Activated CD4-positive, alpha-beta memory T cell treated with anti-CD3 and anti-CD28 coated beads for 36 hours (primary cell): ENCODE measurements around the gene MRPS34. TPM values are rescaled to one million over a fixed set of nuclear protein-coding genes. Genes with fewer than 3 reads are reported as not detected.

Source experiments
- CTCF ChIA-PET: fragments of 350-600 bp; sonication (Branson Sonifier 250); formaldehyde crosslinking; loops from one replicate; lab custom pipeline; 2021; ENCODE audit warnings: antibody characterized with exemption, inconsistent platforms; lab: Charles Lee
- POLR2A ChIA-PET: fragments of 350-600 bp; sonication (Branson Sonifier 250); formaldehyde crosslinking; loops from one replicate; lab custom pipeline; 2021; ENCODE audit warnings: antibody characterized with exemption; lab: Charles Lee
- DNase-seq: peaks from one replicate; pipeline ENCODE4 v3.0.0-alpha.2; 2020
- H3K27ac Mint-ChIP-seq: one replicate; pipeline ENCODE4 v1.8.0; 2021; ENCODE audit warnings: mixed read lengths
- H3K27me3 Mint-ChIP-seq: one replicate; pipeline ENCODE4 v1.8.0; 2021; ENCODE audit warnings: mixed read lengths
- H3K36me3 Mint-ChIP-seq: one replicate; pipeline ENCODE4 v1.8.0; 2021; ENCODE audit warnings: mixed read lengths
- H3K4me1 Mint-ChIP-seq: one replicate; pipeline ENCODE4 v1.8.0; 2021; ENCODE audit warnings: low read depth, mixed read lengths
- H3K4me3 Mint-ChIP-seq: one replicate; pipeline ENCODE4 v1.8.0; 2021; ENCODE audit warnings: mild to moderate bottlenecking, mixed read lengths
- H3K9me3 Mint-ChIP-seq: one replicate; pipeline ENCODE4 v1.8.0; 2021; ENCODE audit warnings: mixed read lengths
- intact Hi-C: fragments of 100-400 bp; cut with micrococcal nuclease; formaldehyde crosslinking; loops from one replicate; pipeline ENCODE4 v1.15.1; 2023
- total RNA-seq, 2 experiments: library from RNA; stranded (reverse); gene quantifications; one replicate each; pipeline ENCODE4 v1.2.3, GENCODE V29; 2021

The MRPS34 gene
- total RNA-seq, 2 experiments from 2014 or later: 151 to 152 TPM

- peaks cover 7% of the 10 kb centered on the region for H3K36me3 Mint-ChIP-seq
- DNase-seq: no peak
- ChIA-PET POLR2A (interaction anchor here (0.6 to 1.2 kb wide), 2 partner anchors 13 to 223 kb away, joined by 3 read pairs; no protein-coding TSS in a partner anchor), CTCF (no interaction called here)
- peaks cover 7% of the 10 kb centered on the region for H3K9me3 Mint-ChIP-seq
- H3K4me1 Mint-ChIP-seq: no peaks in the 10 kb centered on the region
- no peaks in the 10 kb centered on the region for H3K27me3 Mint-ChIP-seq
- H3K27ac Mint-ChIP-seq: no peak overlapping the region
- intact Hi-C loops: no loop called here
- H3K4me3 Mint-ChIP-seq: no peak overlapping the region
Observed at GRCh38 chr16:1792836-1793577, 20.1 kb upstream of the MRPS34 start.

GRCh38 chr16:1791943-1792812 is 19.2 kb upstream of the MRPS34 start:
- peaks cover 2% of the 10 kb centered on the region for H3K9me3 Mint-ChIP-seq
- ChIA-PET CTCF (no interaction called here), POLR2A (interaction anchor here (0.6 to 1.2 kb wide), 2 partner anchors 12 to 224 kb away, joined by 3 read pairs; no protein-coding TSS in a partner anchor)
- H3K4me3 Mint-ChIP-seq: no peak overlapping the region
- H3K36me3 Mint-ChIP-seq: peaks cover 6% of the 10 kb centered on the region
- DNase-seq: no peak
- H3K27me3 Mint-ChIP-seq: no peaks in the 10 kb centered on the region
- H3K4me1 Mint-ChIP-seq: no peaks in the 10 kb centered on the region
- intact Hi-C loops: no loop called here
- no peak overlapping the region for H3K27ac Mint-ChIP-seq

GRCh38 chr16:1791256-1791942 is 18.5 kb upstream of the MRPS34 start:
- Mint-ChIP-seq H3K4me1 (no peaks in the 10 kb centered on the region), H3K27me3 (no peaks in the 10 kb centered on the region), H3K4me3 (no peak overlapping the region), H3K36me3 (peaks cover 5% of the 10 kb centered on the region), H3K27ac (no peak overlapping the region), H3K9me3 (no peaks in the 10 kb centered on the region)
- no peak for DNase-seq
- ChIA-PET POLR2A (no interaction called here), CTCF (no interaction called here)
- intact Hi-C loops: no loop called here

- ChIA-PET CTCF (no interaction called here), POLR2A (no interaction called here)
- peaks cover 5% of the 10 kb centered on the region for H3K36me3 Mint-ChIP-seq
- H3K9me3 Mint-ChIP-seq: no peaks in the 10 kb centered on the region
- H3K4me1 Mint-ChIP-seq: no peaks in the 10 kb centered on the region
- no peak overlapping the region for H3K4me3 Mint-ChIP-seq
- intact Hi-C loops: no loop called here
- DNase-seq: no peak
- no peak overlapping the region for H3K27ac Mint-ChIP-seq
- no peaks in the 10 kb centered on the region for H3K27me3 Mint-ChIP-seq
Observed at GRCh38 chr16:1790611-1791255, 17.8 kb upstream of the MRPS34 start.

GRCh38 chr16:1790261-1790610 is 17.3 kb upstream of the MRPS34 start:
- Mint-ChIP-seq H3K36me3 (peaks cover 5% of the 10 kb centered on the region), H3K4me1 (peaks cover 2% of the 10 kb centered on the region), H3K27me3 (no peaks in the 10 kb centered on the region), H3K27ac (no peak overlapping the region), H3K4me3 (no peak overlapping the region), H3K9me3 (no peaks in the 10 kb centered on the region)
- intact Hi-C loops: no loop called here
- CTCF ChIA-PET: no interaction called here
- no peak for DNase-seq
- POLR2A ChIA-PET: no interaction called here

GRCh38 chr16:1789643-1790045 is 16.7 kb upstream of the MRPS34 start:
- peaks cover 5% of the 10 kb centered on the region for H3K4me1 Mint-ChIP-seq
- H3K4me3 Mint-ChIP-seq: no peak overlapping the region
- H3K36me3 Mint-ChIP-seq: peaks cover 5% of the 10 kb centered on the region
- no peaks in the 10 kb centered on the region for H3K27me3 Mint-ChIP-seq
- no peak for DNase-seq
- POLR2A ChIA-PET: no interaction called here
- CTCF ChIA-PET: no interaction called here
- no peaks in the 10 kb centered on the region for H3K9me3 Mint-ChIP-seq
- intact Hi-C loops: no loop called here
- no peak overlapping the region for H3K27ac Mint-ChIP-seq

GRCh38 chr16:1788708-1789100 is 15.8 kb upstream of the MRPS34 start:
- H3K27ac Mint-ChIP-seq: no peak overlapping the region
- POLR2A ChIA-PET: no interaction called here
- DNase-seq: no peak
- no peaks in the 10 kb centered on the region for H3K27me3 Mint-ChIP-seq
- H3K4me3 Mint-ChIP-seq: no peak overlapping the region
- no peaks in the 10 kb centered on the region for H3K9me3 Mint-ChIP-seq
- H3K4me1 Mint-ChIP-seq: peaks cover 8% of the 10 kb centered on the region
- CTCF ChIA-PET: no interaction called here
- H3K36me3 Mint-ChIP-seq: peaks cover 5% of the 10 kb centered on the region
- intact Hi-C loops: no loop called here

- POLR2A ChIA-PET: no interaction called here
- intact Hi-C loops: no loop called here
- Mint-ChIP-seq H3K9me3 (no peaks in the 10 kb centered on the region), H3K36me3 (peaks cover 8% of the 10 kb centered on the region), H3K4me1 (peaks cover 11% of the 10 kb centered on the region), H3K27ac (no peak overlapping the region), H3K4me3 (no peak overlapping the region), H3K27me3 (no peaks in the 10 kb centered on the region)
- no peak for DNase-seq
- CTCF ChIA-PET: no interaction called here
Observed at GRCh38 chr16:1788095-1788707, 15.3 kb upstream of the MRPS34 start.

- CTCF ChIA-PET: no interaction called here
- intact Hi-C loops: no loop called here
- no peak overlapping the region for H3K4me3 Mint-ChIP-seq
Observed at GRCh38 chr16:1787322-1788094, 14.6 kb upstream of the MRPS34 start.

GRCh38 chr16:1787056-1787321 is 14.1 kb upstream of the MRPS34 start:
- peaks cover 12% of the 10 kb centered on the region for H3K4me1 Mint-ChIP-seq
- ChIA-PET POLR2A (no interaction called here), CTCF (no interaction called here)
- no peaks in the 10 kb centered on the region for H3K9me3 Mint-ChIP-seq
- H3K27me3 Mint-ChIP-seq: no peaks in the 10 kb centered on the region
- H3K27ac Mint-ChIP-seq: no peak overlapping the region
- intact Hi-C loops: no loop called here
- no peak for DNase-seq
- peaks cover 8% of the 10 kb centered on the region for H3K36me3 Mint-ChIP-seq
- no peak overlapping the region for H3K4me3 Mint-ChIP-seq

More at GRCh38 chr16:1787322-1788094, 14.6 kb upstream of the MRPS34 start:
- Mint-ChIP-seq H3K4me1 (peaks cover 12% of the 10 kb centered on the region), H3K27ac (no peak overlapping the region), H3K27me3 (no peaks in the 10 kb centered on the region), H3K36me3 (peaks cover 8% of the 10 kb centered on the region), H3K9me3 (no peaks in the 10 kb centered on the region)
- POLR2A ChIA-PET: no interaction called here
- peak; percentile 8 for DNase-seq

GRCh38 chr16:1786242-1787055 is 13.5 kb upstream of the MRPS34 start:
- no peak overlapping the region for H3K4me3 Mint-ChIP-seq

More at GRCh38 chr16:1786242-1787055, 13.5 kb upstream of the MRPS34 start:
- ChIA-PET CTCF (no interaction called here), POLR2A (no interaction called here)
- intact Hi-C loops: no loop called here
- peaks cover 8% of the 10 kb centered on the region for H3K36me3 Mint-ChIP-seq
- H3K9me3 Mint-ChIP-seq: no peaks in the 10 kb centered on the region
- H3K4me1 Mint-ChIP-seq: peaks cover 16% of the 10 kb centered on the region
- no peak overlapping the region for H3K27ac Mint-ChIP-seq
- no peaks in the 10 kb centered on the region for H3K27me3 Mint-ChIP-seq
- no peak for DNase-seq
